Astrocyte (in vitro differentiated cells and primary cell): Measurements from ENCODE around the gene PDLIM5.

Experiments
- CTCF ChIP-seq: IDR thresholded peaks from 2 replicates; pipeline ENCODE4 v1.5.1; 2011; ENCODE audit warnings: low read depth, mild to moderate bottlenecking, inconsistent platforms, low read length, moderate library complexity; ENCODE audit not compliant: insufficient read depth
- EZH2 ChIP-seq: IDR thresholded peaks from 2 replicates; pipeline ENCODE4 v1.6.1; 2012; ENCODE audit warnings: mild to moderate bottlenecking, low read length, inconsistent platforms; ENCODE audit not compliant: insufficient read depth

DNA sequence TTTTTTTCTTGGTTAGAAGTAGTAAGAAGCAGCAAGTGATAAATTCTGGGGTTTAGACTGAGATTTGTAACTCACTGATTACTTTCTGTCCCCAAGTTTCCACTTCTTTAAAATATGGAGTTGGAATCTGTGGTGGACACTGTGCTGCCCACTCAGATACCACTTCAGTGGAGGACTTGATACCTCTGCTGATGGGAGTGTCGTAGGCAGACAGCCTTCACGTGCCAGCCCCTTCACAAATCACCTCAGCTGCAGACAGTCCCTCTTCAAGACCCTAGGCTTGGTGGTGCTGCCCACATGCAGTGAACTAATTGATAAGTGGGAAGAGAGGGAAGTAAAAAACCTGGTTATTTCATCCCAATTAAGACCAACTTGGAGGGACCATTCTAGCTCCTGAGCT, 139.5 kb downstream of the PDLIM5 start:
- no peak for TF ChIP-seq CTCF
- no peak for TF ChIP-seq EZH2
